Panc1 (cell line): ENCODE data around the gene ADAMTS1. TPM values are rescaled to one million over a fixed set of nuclear protein-coding genes. Genes with fewer than 3 reads are reported as not detected.

Source experiments
- ATAC-seq: fragments of 200-7000 bp; cut with Tn5 transposase; 2 replicates; pipeline ENCODE4 v1.9.1; 2020; ENCODE audit warnings: mild to moderate bottlenecking, moderate library complexity
- BruUV-seq: library from RNA; stranded (reverse); fragments of 400-500 nt; replicated peaks from 2 replicates; lab custom pipeline; 2021; lab: Mats Ljungman, UMichigan
- CTCF ChIA-PET: fragments of 300-600 bp; sonication (Branson Sonifier 250); formaldehyde crosslinking; loops from one replicate; lab custom pipeline; 2022; ENCODE audit warnings: antibody characterized with exemption; lab: Charles Lee
- POLR2A ChIA-PET: fragments of 300-600 bp; sonication (Branson Sonifier 250); formaldehyde crosslinking; loops from one replicate; lab custom pipeline; 2022; ENCODE audit warnings: antibody characterized with exemption; lab: Charles Lee
- DNase-seq: peaks from one replicate; pipeline ENCODE4 v3.0.0-alpha.2; 2010; ENCODE audit warnings: low read depth, low spot score
- H3K27ac ChIP-seq: 2 replicates; pipeline ENCODE4 v1.5.1; 2011; ENCODE audit warnings: mild to moderate bottlenecking, low read length, inconsistent platforms
- H3K27me3 ChIP-seq: fragments of 200-500 bp; sonication (Bioruptor generic); 2 replicates; pipeline ENCODE4 v1.6.0; 2014; ENCODE audit warnings: low read length, inconsistent platforms; ENCODE audit not compliant: control insufficient read depth, insufficient read depth
- H3K36me3 ChIP-seq: fragments of 200-500 bp; sonication (Bioruptor generic); 2 replicates; pipeline ENCODE4 v1.5.1; 2014; ENCODE audit warnings: inconsistent platforms, mild to moderate bottlenecking, low read length, moderate library complexity; ENCODE audit not compliant: control insufficient read depth, insufficient read depth
- H3K4me1 ChIP-seq: 2 replicates; pipeline ENCODE4 v1.5.1; 2011; ENCODE audit warnings: inconsistent platforms, mild to moderate bottlenecking, low read length, moderate library complexity; ENCODE audit not compliant: control insufficient read depth, insufficient read depth
- H3K4me3 ChIP-seq, 2 experiments: 2 replicates each; pipeline ENCODE4 v1.5.1; 2011 to 2012; ENCODE audit warnings: low read depth in 2 of 2, low read length in 2 of 2, mild to moderate bottlenecking in 2 of 2, inconsistent platforms in 1 of 2, moderate library complexity in 1 of 2
- H3K9me3 ChIP-seq: fragments of 200-500 bp; sonication (Bioruptor generic); 2 replicates; pipeline ENCODE4 v1.5.1; 2014; ENCODE audit warnings: low read depth, mild to moderate bottlenecking, inconsistent platforms, low read length, moderate library complexity; ENCODE audit not compliant: control insufficient read depth, insufficient read depth
- POLR2AphosphoS5 ChIP-seq: IDR thresholded peaks from 2 replicates; pipeline ENCODE4 v1.6.1; 2012; ENCODE audit warnings: mild to moderate bottlenecking, low read depth, low read length, moderate library complexity
- REST ChIP-seq, 2 experiments: IDR thresholded peaks; 2 replicates each; pipeline ENCODE4 v1.6.1; 2011 to 2012; ENCODE audit warnings: low read depth in 2 of 2, control low read depth in 1 of 2, low read length in 1 of 2, mild to moderate bottlenecking in 1 of 2, moderate library complexity in 1 of 2; ENCODE audit not compliant: insufficient read depth in 1 of 2
- SIN3A ChIP-seq: IDR thresholded peaks from 2 replicates; pipeline ENCODE4 v1.6.1; 2012; ENCODE audit warnings: low read depth, mild to moderate bottlenecking, low read length, moderate library complexity, borderline replicate concordance; ENCODE audit not compliant: insufficient read depth
- TCF7L2 ChIP-seq: IDR thresholded peaks from 2 replicates; pipeline ENCODE4 v1.6.1; 2011; ENCODE audit warnings: mild to moderate bottlenecking, low read depth, low read length, inconsistent platforms
- in situ Hi-C: cut with HindIII; loops from 2 replicates; pipeline ENCODE4 v1.10.0; 2016; ENCODE audit warnings: low sequenced_read_pairs, low pct_unique_long_range_greater_than_20kb
- intact Hi-C: fragments of 100-400 bp; cut with micrococcal nuclease; formaldehyde crosslinking; loops from one replicate; pipeline ENCODE4 v1.10.0; 2022; ENCODE audit not compliant: unreplicated experiment
- total RNA-seq: library from RNA; stranded (reverse); gene quantifications from one replicate; pipeline ENCODE4 v1.2.1, GENCODE V29; 2021; ENCODE audit not compliant: unreplicated experiment
- TF ChIP-seq, protein P1 (sequence below): fragments of 450-650 bp; IDR thresholded peaks from 2 replicates; pipeline ENCODE4 v1.5.1; 2017; ENCODE audit warnings: mild to moderate bottlenecking

ADAMTS1 gene
- total RNA-seq, 1 experiment from 2014 or later = 3.3 TPM

GRCh38 chr21:26842974-26843932, 2.0 kb downstream of the ADAMTS1 start:
- ATAC-seq = peak; percentile 55; the same call in 1 of the 2 replicates
- H3K27me3 ChIP-seq = peaks cover 5% of the 10 kb centered on the region; the same call in 1 of the 2 replicates
- ChIA-PET POLR2A (no interaction called here), CTCF (no interaction called here)
- DNase-seq = peak; percentile 75
- H3K4me3 ChIP-seq = peak overlapping the region; percentile 48 to 67
- H3K4me1 ChIP-seq = no peaks in the 10 kb centered on the region; the same call in 1 of the 2 replicates
- H3K36me3 ChIP-seq = no peaks in the 10 kb centered on the region
- H3K27ac ChIP-seq = no peak overlapping the region
- BruUV-seq = no TSS peak
- TF ChIP-seq POLR2AphosphoS5 = no peak
- TF ChIP-seq, protein P1, sequence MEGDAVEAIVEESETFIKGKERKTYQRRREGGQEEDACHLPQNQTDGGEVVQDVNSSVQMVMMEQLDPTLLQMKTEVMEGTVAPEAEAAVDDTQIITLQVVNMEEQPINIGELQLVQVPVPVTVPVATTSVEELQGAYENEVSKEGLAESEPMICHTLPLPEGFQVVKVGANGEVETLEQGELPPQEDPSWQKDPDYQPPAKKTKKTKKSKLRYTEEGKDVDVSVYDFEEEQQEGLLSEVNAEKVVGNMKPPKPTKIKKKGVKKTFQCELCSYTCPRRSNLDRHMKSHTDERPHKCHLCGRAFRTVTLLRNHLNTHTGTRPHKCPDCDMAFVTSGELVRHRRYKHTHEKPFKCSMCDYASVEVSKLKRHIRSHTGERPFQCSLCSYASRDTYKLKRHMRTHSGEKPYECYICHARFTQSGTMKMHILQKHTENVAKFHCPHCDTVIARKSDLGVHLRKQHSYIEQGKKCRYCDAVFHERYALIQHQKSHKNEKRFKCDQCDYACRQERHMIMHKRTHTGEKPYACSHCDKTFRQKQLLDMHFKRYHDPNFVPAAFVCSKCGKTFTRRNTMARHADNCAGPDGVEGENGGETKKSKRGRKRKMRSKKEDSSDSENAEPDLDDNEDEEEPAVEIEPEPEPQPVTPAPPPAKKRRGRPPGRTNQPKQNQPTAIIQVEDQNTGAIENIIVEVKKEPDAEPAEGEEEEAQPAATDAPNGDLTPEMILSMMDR = peak; percentile 49
- H3K9me3 ChIP-seq = no peaks in the 10 kb centered on the region
- intact Hi-C loops = no loop called here
- in situ Hi-C loops = no loop called here

GRCh38 chr21:26842300-26842699, 2.9 kb downstream of the ADAMTS1 start:
- CTCF ChIA-PET = no interaction called here
- intact Hi-C loops = no loop called here
- no TSS peak for BruUV-seq
- no peak overlapping the region; a peak in 1 of 4 replicates for H3K4me3 ChIP-seq
- in situ Hi-C loops = no loop called here
- no peaks in the 10 kb centered on the region for H3K36me3 ChIP-seq
- no peaks in the 10 kb centered on the region; the same call in 1 of the 2 replicates for H3K4me1 ChIP-seq
- H3K27me3 ChIP-seq = no peaks in the 10 kb centered on the region; the same call in 1 of the 2 replicates
- POLR2A ChIA-PET = no interaction called here
- DNase-seq (no peak), ATAC-seq (no peak)
- no peaks in the 10 kb centered on the region for H3K9me3 ChIP-seq
- H3K27ac ChIP-seq = no peak overlapping the region
- TF ChIP-seq POLR2AphosphoS5 = no peak
- TF ChIP-seq, protein P1 = no peak
- TF ChIP-seq REST (IDR thresholded peaks at IDR 0.05; ENCODE audit: insufficient read depth in 1 of 2, low read depth in 2 of 2, low read length in 1 of 2) = no peak
- TF ChIP-seq SIN3A = no peak
- no peak for TF ChIP-seq TCF7L2
